IPS-18a (cell line): Measurements from ENCODE around the gene GLB1L.
"Not testable (repeated sequence)": the region's sequence is repeated elsewhere in the genome, so short reads cannot be mapped to it uniquely, and the experiment has no call there.

Experiments used
- H3K27ac ChIP-seq: one replicate; pipeline ENCODE4 v1.5.1; 2013; ENCODE audit warnings: low read length
- H3K27me3 ChIP-seq: one replicate; pipeline ENCODE4 v1.6.1; 2013; ENCODE audit warnings: mild to moderate bottlenecking, low read length; ENCODE audit not compliant: control insufficient read depth, insufficient read depth
- H3K36me3 ChIP-seq: one replicate; pipeline ENCODE4 v1.6.1; 2013; ENCODE audit warnings: low read depth, low read length; ENCODE audit not compliant: control insufficient read depth
- H3K4me1 ChIP-seq: one replicate; pipeline ENCODE4 v1.6.1; 2013; ENCODE audit warnings: low read depth, low read length; ENCODE audit not compliant: control insufficient read depth
- H3K4me3 ChIP-seq: one replicate; pipeline ENCODE4 v1.5.1; 2013; ENCODE audit warnings: low read length
- H3K9ac ChIP-seq: one replicate; pipeline ENCODE4 v1.6.1; 2013; ENCODE audit warnings: mild to moderate bottlenecking, low read length, moderate library complexity
- H3K9me3 ChIP-seq: one replicate; pipeline ENCODE4 v1.6.1; 2013; ENCODE audit warnings: low read depth, low read length; ENCODE audit not compliant: control insufficient read depth

The GLB1L gene

DNA sequence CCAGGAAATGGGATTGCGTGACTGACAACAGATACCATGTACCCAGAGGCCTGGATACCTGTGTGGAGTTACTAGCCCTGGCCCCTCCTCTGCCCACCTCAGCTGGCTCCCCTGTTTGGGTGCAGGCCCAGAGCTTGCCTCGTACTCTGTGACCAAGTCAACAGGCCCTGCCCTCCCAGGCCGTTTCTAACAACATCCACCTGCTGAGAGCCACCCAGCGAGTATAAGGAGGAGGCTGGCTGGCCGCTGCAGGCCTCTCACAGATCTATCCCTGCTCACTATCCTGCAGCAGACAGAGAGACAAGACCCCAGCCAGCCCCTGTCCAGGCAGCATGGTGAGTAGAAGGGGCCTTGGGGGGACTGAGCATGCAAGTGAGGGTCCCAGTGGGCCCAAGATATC, 21.0 kb upstream of the GLB1L start:
- H3K9me3 ChIP-seq, result no peaks in the 10 kb centered on the region
- H3K9ac ChIP-seq, result no peak overlapping the region
- H3K27ac ChIP-seq, result no peak overlapping the region
- H3K27me3 ChIP-seq, result peaks cover 6% of the 10 kb centered on the region
- no peaks in the 10 kb centered on the region for H3K36me3 ChIP-seq
- H3K4me3 ChIP-seq, result no peak overlapping the region
- H3K4me1 ChIP-seq, result no peaks in the 10 kb centered on the region

DNA sequence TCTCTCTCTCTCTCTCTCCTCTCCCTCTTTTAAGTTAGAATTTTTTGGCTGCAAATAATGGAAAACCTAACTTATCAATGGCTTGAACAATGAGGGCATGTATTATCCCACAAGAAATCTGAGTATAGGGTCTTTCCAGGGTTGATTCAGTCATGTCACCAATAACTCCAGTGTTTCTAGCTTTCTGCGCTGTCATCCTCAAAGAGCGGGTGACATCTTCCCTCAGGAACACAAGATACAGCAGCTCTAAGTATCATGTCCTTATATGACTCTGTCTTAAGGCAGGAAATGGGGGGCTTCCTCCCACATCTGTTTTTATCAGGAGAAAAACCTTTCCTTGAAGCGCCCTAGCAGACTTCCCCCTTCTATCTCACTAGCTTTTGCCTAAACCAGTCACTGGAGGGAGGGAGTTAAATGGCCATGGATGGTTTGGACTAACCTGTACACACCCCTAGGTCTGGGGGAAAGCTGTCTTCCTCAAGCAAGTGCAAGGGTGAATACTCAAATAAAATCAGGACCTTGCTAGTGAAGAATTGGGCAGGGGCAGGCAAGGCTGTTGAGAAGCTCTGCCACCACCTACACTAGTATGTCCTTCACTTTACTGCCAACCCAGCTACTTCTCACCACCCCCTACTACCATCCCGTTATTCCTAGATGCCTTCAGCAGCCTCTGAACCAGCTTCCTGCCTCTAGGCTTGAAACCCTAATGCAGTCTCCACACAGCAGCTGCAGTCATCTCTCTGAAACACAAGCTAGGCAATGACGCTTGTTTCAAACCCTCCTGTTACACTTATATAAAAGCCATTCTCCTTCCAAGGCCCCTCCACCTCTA, 16.0 kb upstream of the GLB1L start:
- no peak overlapping the region for H3K9ac ChIP-seq
- H3K36me3 ChIP-seq, result no peaks in the 10 kb centered on the region
- H3K4me3 ChIP-seq, result no peak overlapping the region
- H3K4me1 ChIP-seq, result no peaks in the 10 kb centered on the region
- H3K27ac ChIP-seq, result no peak overlapping the region
- peaks cover 30% of the 10 kb centered on the region for H3K27me3 ChIP-seq
- no peaks in the 10 kb centered on the region for H3K9me3 ChIP-seq

DNA sequence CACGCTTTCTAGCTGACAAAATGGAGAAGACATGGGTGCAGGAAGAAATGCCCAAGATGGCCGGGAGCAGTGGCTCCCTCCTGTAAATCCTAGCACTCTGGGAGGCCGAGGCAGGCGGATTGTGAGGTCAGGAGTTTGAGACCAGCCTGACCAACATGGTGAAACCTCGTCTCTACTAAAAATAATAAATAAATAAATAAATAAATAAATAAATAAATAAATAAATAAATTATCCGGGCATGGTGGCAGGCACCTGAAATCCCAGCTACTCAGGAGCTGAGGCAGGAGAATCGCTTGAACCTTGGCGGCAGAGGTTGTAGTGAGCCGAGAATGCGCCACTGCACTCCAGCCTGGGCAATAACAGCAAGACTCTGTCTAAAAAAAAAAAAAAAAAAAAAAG, 13.7 kb upstream of the GLB1L start:
- H3K27ac ChIP-seq, H3K36me3 ChIP-seq: not testable (repeated sequence)
- peaks cover 53% of the 10 kb centered on the region for H3K27me3 ChIP-seq

DNA sequence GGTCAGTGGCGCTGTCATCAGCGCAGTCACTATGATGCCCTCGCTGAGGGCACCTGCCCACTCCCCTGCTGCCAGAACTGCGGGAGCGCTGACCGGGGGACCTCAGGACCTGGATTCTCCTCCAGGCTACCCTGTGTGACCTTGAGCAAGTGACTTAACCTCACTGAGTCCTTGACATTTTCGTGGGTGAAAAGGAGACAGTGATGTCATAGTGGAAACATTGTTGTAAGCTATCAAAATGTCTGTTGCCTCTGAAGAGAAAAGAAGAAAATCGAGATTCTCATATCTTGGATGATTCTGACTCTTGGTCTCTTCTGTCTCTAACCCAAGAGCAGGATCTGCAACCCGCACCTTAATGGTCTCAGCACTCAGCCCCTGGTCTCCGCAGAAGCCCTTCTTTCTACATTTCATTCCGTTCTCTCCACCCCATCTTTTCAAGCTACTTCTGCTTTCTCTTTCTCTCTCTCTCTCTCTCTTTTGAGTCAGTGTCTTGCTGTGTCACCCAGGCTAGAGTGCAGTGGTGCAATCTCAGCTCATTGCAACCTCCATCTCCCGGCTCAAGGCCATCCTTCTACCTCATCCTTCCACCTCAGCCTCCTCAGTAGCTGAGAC, 9.5 kb upstream of the GLB1L start:
- peaks cover 10% of the 10 kb centered on the region for H3K4me1 ChIP-seq
- no peak overlapping the region for H3K27ac ChIP-seq
- H3K9me3 ChIP-seq, result no peaks in the 10 kb centered on the region
- H3K9ac ChIP-seq, result no peak overlapping the region
- peaks cover 70% of the 10 kb centered on the region for H3K27me3 ChIP-seq
- H3K4me3 ChIP-seq, result peak overlapping the region; percentile 62
- H3K36me3 ChIP-seq, result peaks cover 7% of the 10 kb centered on the region

More for the DNA sequence above, 13.7 kb upstream of the GLB1L start:
- H3K4me3 ChIP-seq, H3K9ac ChIP-seq, H3K9me3 ChIP-seq, H3K4me1 ChIP-seq: not testable (repeated sequence)

DNA sequence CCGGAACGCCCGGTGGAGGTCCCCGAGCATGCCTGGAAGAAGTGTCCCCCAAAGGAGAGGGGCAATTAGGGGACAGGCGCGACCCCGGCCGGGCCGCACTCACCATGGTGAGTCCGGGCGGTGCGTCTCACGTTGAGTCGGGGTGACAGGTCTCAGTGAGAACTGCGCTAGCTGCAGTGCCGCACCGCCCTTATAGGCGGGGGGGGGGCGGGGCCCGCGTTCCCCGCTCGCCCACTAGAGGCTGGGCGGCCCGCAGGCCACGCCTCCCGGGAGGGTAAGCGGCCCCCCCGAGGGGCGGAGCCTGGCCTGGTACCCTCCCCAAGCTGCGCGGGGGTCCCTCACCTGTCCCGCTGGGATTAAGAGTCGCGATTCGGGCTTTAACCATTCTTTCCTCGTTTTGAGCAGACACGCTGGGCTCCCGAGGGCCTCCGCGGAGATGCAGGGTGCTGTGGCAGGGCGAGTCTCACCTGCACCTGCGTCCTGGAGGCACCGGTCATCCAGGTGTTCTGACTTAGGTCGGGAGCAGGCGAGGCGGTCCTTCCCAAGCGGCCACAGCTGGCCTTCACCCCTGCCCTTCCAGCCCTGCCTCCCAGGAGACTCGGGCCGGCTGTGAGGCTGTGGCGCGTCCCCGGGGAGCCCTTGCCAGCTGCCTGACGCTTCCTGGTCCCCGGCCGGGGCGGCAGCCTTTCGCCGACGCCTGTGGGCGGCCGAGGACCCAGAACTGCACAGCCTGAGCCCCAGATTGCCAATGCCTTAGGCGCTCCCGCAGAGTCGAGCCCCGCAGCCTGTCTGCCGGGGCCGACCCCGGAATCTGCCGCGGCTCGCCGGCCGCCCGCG, 8.7 kb upstream of the GLB1L start, which contains the start of gene TUBA4A:
Gene TUBA4A, minus strand, starts transcription at position 166 of the 837 bp plus-strand sequence. Its CDS starts 60 bp downstream, at position 106.
- Histone ChIP-seq H3K9me3 (no peaks in the 10 kb centered on the region), H3K27ac (no peak within 1 kb of the TSS), H3K4me1 (peaks cover 10% of the 10 kb centered on the region), H3K9ac (peak within 1 kb of the TSS; percentile 48), H3K4me3 (peak within 1 kb of the TSS; percentile 62), H3K36me3 (peaks cover 7% of the 10 kb centered on the region), H3K27me3 (peaks cover 65% of the 10 kb centered on the region)

DNA sequence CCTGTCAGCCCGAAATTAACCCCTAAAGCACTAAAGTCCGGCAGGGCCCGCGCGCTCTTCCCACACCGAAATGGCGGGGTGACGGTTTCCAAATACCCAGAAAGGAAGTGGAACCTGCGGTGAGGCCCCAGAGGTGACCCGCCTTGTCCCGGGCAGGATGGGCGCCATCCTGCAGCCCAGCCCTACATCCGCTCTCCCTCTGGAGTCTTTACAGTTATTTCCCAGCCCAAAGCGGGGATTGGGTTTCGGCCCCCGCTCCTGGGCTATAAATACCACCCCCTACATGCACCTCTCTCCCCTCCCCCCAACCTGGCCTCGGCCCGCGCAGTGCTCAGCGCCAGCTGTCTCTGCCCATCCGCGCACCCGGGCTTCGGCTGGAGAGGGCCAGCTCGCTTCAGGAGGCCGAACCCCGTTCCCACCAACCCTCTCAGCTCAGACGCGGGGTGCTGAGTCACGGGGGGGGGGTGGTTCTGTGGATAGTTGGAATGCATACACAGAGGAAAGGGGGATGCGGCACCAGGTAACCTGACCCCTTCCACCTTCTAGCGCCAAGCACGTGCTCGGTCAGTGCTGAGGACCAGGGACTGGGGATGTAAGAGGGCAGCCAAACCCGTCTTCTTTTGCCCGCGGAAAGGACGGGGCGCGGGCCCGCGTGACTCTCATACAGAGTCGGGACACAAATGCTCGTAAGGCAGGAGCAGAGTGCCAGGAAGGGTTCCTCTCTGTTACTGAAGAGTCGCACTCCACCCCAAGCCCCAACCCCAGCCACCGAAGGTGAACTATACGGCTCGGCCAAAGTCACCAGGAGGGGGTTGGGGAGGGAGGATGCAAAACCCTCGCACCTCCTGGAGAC, 7.9 kb upstream of the GLB1L start, which contains the start of gene TUBA4B:
Gene TUBA4B, plus strand, starts transcription at position 344 of the 853 bp plus-strand sequence. Its CDS starts 165 bp downstream, at position 509.
- no peak within 1 kb of the TSS for H3K27ac ChIP-seq
- peak within 1 kb of the TSS; percentile 62 for H3K4me3 ChIP-seq
- peaks cover 7% of the 10 kb centered on the region for H3K36me3 ChIP-seq
- peak within 1 kb of the TSS; percentile 48 for H3K9ac ChIP-seq
- H3K27me3 ChIP-seq, result peaks cover 59% of the 10 kb centered on the region
- no peaks in the 10 kb centered on the region for H3K9me3 ChIP-seq
- H3K4me1 ChIP-seq, result peaks cover 10% of the 10 kb centered on the region

DNA sequence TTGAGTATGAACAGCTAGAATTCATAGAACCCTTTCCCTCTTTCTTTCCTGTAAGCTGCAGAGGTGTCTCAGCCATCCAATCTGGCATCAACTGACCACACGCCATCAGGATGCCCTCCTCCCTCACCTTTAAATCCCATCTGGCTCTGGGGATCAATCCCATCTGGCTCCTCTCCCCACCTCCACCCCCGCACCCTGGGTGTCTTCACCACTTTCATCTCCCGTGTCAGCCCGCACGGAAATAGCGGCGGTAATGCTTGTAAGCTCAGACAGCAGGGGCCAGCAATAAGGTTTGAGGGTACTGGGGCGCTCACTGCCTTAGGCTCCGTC, 7.3 kb upstream of the GLB1L start:
- no peaks in the 10 kb centered on the region for H3K9me3 ChIP-seq
- H3K27ac ChIP-seq, result no peak overlapping the region
- peak overlapping the region; percentile 48 for H3K9ac ChIP-seq
- peaks cover 12% of the 10 kb centered on the region for H3K36me3 ChIP-seq
- peaks cover 10% of the 10 kb centered on the region for H3K4me1 ChIP-seq
- H3K27me3 ChIP-seq, result peaks cover 59% of the 10 kb centered on the region
- H3K4me3 ChIP-seq, result peak overlapping the region; percentile 62

DNA sequence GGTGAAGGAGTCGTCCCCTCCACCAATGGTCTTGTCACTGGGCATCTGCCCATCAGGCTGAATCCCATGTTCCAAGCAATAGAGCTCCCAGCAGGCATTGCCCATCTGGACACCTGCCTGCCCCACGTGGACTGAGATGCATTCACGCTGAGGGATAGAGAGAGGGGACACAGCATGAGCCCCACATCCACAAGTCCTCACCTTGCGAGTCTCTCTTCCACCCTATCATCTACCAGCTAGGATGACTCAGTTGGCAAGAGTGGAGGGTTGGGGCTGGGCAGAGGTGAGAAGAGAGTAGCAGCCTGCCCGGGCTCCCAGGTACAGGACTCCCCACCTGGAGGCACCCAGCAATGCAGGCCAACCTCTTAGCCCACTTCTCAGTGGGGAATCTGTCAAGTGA, 6.8 kb upstream of the GLB1L start:
- Histone ChIP-seq H3K36me3 (peaks cover 12% of the 10 kb centered on the region), H3K4me3 (peak overlapping the region; percentile 62), H3K9me3 (no peaks in the 10 kb centered on the region), H3K27me3 (peaks cover 59% of the 10 kb centered on the region), H3K4me1 (peaks cover 10% of the 10 kb centered on the region), H3K9ac (no peak overlapping the region), H3K27ac (no peak overlapping the region)

DNA sequence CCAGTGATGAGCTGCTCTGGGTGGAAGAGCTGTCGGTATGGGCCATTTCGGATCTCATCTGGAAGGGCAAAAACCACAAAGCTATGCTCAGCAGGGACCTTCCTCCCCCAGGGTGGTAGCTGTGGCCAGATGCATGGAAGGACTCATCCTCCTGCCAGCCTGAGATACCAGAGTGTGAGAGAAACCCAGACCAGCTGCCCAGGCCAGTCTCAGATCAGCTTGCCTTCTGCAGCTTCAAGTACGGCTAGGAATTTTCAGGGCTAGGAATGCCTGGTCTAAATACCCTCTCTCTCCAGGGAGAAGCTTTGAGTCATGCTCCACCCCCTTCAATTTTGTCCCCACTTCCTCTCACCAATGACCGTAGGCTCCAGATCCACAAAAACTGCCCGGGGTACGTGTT, 6.4 kb upstream of the GLB1L start:
- Histone ChIP-seq H3K27me3 (peaks cover 56% of the 10 kb centered on the region), H3K9me3 (no peaks in the 10 kb centered on the region), H3K4me3 (no peak overlapping the region), H3K9ac (no peak overlapping the region), H3K27ac (no peak overlapping the region), H3K36me3 (peaks cover 12% of the 10 kb centered on the region), H3K4me1 (peaks cover 10% of the 10 kb centered on the region)

DNA sequence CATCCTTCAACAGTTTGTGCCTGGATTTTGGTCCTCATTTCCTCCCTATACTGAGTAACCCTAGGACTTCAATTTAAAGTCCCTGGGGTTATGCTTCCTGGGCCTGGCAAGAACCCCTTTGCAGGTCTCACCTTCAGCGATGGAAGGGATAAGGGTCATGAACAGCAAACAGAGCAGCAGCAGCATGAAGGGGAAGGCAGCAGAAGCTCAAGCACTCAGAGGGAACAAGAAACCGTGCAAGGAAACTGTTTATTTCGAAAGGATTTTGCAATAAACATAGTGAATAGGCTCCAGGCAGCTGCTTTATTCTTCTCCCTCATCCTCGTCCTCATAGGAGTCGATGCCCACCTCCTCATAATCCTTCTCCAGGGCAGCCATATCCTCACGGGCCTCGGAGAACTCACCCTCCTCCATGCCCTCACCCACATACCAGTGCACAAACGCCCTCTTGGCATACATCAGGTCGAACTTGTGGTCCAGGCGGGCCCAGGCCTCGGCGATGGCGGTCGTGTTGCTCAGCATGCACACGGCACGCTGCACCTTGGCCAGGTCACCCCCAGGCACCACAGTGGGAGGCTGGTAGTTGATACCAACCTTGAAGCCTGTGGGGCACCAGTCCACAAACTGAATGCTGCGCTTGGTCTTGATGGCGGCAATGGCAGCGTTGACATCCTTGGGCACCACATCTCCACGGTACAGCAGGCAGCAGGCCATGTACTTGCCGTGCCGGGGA, 5.0 kb upstream of the GLB1L start:
- H3K4me3 ChIP-seq, result no peak overlapping the region
- H3K36me3 ChIP-seq, result peaks cover 12% of the 10 kb centered on the region

More for the DNA sequence above, 5.0 kb upstream of the GLB1L start:
- H3K4me1 ChIP-seq, result peaks cover 10% of the 10 kb centered on the region
- H3K27me3 ChIP-seq, result peaks cover 42% of the 10 kb centered on the region
- H3K27ac ChIP-seq, result no peak overlapping the region
- no peaks in the 10 kb centered on the region for H3K9me3 ChIP-seq
- no peak overlapping the region for H3K9ac ChIP-seq
